Vagina (tissue), 2 donors: Measurements from ENCODE around the gene DOP1A.
A peak's percentile ranks its signal among the peaks of the same experiment; 100 is the strongest.

Experiments
- CTCF ChIP-seq, 3 experiments: fragments of 450-650 bp in 2 of 3; fragments of 200-600 bp in 1 of 3; sonication (generic) in 1 of 3; IDR thresholded peaks; one replicate each; pipeline ENCODE4 v1.5.1; 2017 to 2019; ENCODE audit warnings: antibody characterized with exemption in 3 of 3, mild to moderate bottlenecking in 2 of 3, moderate library complexity in 2 of 3
- POLR2A ChIP-seq, 2 donors: fragments of 450-650 bp; IDR thresholded peaks; one replicate each; pipeline ENCODE4 v1.6.1; 2017; ENCODE audit warnings: antibody characterized with exemption in 2 of 2, mild to moderate bottlenecking in 2 of 2, moderate library complexity in 2 of 2
- POLR2AphosphoS5 ChIP-seq, 2 donors: sonication (generic); formaldehyde crosslinking; IDR thresholded peaks; one replicate each; pipeline ENCODE4 v1.9.0; 2017; ENCODE audit warnings: antibody characterized with exemption in 2 of 2, mild to moderate bottlenecking in 2 of 2, low read depth in 1 of 2; ENCODE audit not compliant: insufficient read depth in 1 of 2

- TF ChIP-seq CTCF (IDR thresholded peaks at IDR 0.05) (peak; percentile 79 to 98 (median 91)), POLR2AphosphoS5 (IDR thresholded peaks at IDR 0.05; ENCODE audit: insufficient read depth in 1 of 2, low read depth in 1 of 2) (peak; percentile 82 to 87), POLR2A (IDR thresholded peaks at IDR 0.05) (peak in 1 of 2 donors; percentile 37)
These were observed at the start of gene DOP1A for GRCh38 chr6:83067448-83068439.
